ENCODE results near the gene LAGE3.

DNA sequence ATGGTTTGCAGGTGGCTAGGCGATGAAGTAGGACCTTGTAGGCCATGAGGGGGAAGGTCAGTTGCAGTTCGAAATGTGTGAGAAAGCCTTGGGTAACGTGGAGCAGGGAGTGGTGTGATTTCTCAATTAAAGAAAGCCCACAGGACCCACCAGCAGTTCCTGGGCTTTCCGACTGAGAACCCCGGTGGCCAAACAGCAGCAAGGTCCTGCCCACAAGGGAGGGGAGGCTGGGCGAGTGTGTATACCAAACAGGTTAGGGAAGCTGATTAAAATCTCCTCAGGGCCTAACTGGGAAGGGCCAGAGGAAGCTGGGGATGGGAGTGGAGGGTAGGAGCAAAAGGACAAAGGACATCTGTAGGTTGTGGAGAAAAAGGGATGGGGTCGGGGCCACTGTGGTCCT, 48.2 kb downstream of the LAGE3 start:
- TF ChIP-seq, protein P1, sequence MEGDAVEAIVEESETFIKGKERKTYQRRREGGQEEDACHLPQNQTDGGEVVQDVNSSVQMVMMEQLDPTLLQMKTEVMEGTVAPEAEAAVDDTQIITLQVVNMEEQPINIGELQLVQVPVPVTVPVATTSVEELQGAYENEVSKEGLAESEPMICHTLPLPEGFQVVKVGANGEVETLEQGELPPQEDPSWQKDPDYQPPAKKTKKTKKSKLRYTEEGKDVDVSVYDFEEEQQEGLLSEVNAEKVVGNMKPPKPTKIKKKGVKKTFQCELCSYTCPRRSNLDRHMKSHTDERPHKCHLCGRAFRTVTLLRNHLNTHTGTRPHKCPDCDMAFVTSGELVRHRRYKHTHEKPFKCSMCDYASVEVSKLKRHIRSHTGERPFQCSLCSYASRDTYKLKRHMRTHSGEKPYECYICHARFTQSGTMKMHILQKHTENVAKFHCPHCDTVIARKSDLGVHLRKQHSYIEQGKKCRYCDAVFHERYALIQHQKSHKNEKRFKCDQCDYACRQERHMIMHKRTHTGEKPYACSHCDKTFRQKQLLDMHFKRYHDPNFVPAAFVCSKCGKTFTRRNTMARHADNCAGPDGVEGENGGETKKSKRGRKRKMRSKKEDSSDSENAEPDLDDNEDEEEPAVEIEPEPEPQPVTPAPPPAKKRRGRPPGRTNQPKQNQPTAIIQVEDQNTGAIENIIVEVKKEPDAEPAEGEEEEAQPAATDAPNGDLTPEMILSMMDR (IDR thresholded peaks at IDR 0.05 in 8 of 11, conservative IDR thresholded peaks at IDR 0.05 in 3 of 11): no peak
- no peak for TF ChIP-seq POLR2AphosphoS5 (IDR thresholded peaks at IDR 0.05)

Measured in spleen (tissue), 7 donors.